ENCODE measurements around the gene ACTG2. TPM values are rescaled to one million over a fixed set of nuclear protein-coding genes. Genes with fewer than 3 reads are reported as not detected.

ACTG2 gene
- not detected for total RNA-seq

- Mint-ChIP-seq H3K27ac (peak within 1 kb of the TSS; percentile 11), H3K4me3 (no peak within 1 kb of the TSS), H3K36me3 (ENCODE audit: low read depth) (no peaks in the 10 kb centered on the region), H3K27me3 (peaks cover 2% of the 10 kb centered on the region), H3K9me3 (no peaks in the 10 kb centered on the region), H3K4me1 (peaks cover 48% of the 10 kb centered on the region)
- ChIA-PET CTCF (interaction anchor here (1.0 to 1.7 kb wide), 3 partner anchors 10 to 20 kb away, joined by 3 to 4 read pairs (median 3); no protein-coding TSS in a partner anchor), POLR2A (no interaction called here)
- no peak for DNase-seq
Measured at GRCh38 chr2:73892631-73893329, at the start of gene ACTG2. TSS of gene ACTG2 (plus strand) at chr2:73893008. CDS start at chr2:73901312, 8,304 bp downstream.

DNA sequence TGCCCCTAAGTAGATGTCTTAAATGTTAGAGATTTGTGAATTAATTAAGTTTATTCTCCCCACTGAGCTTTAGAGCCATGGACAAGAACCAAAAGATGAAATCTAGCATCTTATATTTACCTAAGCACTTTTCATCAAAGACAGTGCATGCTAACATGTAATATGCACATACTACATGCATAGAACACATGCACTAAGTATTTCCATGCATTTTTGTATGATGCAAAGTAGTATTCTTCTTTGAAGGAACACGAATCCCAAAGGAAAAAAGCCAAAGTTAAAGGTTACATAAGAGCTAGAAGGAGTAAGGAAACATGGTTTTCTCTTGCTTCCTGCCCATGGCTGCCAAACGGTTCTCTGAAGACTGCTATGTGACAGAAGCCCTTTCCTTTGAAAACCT is 48.7 kb upstream of the ACTG2 start:
- Mint-ChIP-seq H3K27ac (peak overlapping the region; percentile 36), H3K4me1 (peaks cover 11% of the 10 kb centered on the region), H3K4me3 (no peak overlapping the region), H3K27me3 (no peaks in the 10 kb centered on the region), H3K9me3 (no peaks in the 10 kb centered on the region), H3K36me3 (ENCODE audit: low read depth) (peaks cover 49% of the 10 kb centered on the region)
- POLR2A ChIA-PET: no interaction called here
- CTCF ChIA-PET: interaction anchor here (0.9 to 1.4 kb wide), 2 partner anchors 10 to 303 kb away, joined by 3 to 4 read pairs; partner anchors contain the start of gene BOLA3
- no peak for DNase-seq

DNA sequence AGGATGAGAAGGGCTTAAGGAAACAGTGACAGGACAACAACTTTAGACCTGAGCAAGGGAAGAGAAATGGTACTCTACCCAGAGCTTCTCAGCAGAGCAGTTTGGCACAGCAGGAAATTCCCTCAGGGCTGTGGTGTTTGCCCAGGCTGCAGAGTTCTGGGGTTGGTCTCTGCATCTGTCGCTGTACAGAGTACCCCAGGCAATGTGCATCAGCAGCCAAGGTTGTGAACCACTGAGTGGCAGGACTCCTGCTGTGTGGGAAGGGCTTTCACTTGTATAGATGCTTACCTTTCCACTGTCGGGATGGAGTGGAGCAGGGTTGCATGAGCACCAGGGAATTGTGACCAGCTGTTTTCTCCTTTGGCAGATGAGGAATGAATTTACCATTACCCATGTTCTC is 42.8 kb upstream of the ACTG2 start:
- peaks cover 50% of the 10 kb centered on the region for H3K36me3 Mint-ChIP-seq (ENCODE audit: low read depth)
- DNase-seq: no peak
- H3K4me1 Mint-ChIP-seq: peaks cover 5% of the 10 kb centered on the region
- CTCF ChIA-PET: no interaction called here
- H3K27ac Mint-ChIP-seq: no peak overlapping the region
- H3K4me3 Mint-ChIP-seq: no peak overlapping the region
- H3K9me3 Mint-ChIP-seq: no peaks in the 10 kb centered on the region
- no peaks in the 10 kb centered on the region for H3K27me3 Mint-ChIP-seq
- POLR2A ChIA-PET: no interaction called here

DNA sequence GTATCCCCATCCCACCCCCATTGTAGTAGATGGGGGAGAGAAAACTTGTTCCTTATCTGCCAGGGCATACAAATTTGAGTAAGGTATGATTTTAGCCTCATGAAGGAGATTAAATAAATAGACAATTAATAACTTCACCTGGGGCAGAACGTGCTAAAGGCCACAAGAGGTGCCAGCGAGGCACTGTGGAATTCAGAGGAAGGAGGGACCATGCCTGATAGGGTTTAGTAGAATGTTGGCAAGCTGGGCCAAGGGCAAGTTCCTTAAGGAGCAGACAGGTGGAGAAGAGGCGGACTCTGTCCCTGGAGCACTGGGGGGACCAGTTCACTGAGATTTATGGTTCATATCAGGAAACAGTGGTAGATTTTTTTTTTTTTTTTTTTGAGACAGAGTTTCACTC is 41.5 kb upstream of the ACTG2 start:
- no peak overlapping the region for H3K4me3 Mint-ChIP-seq
- H3K9me3 Mint-ChIP-seq: peaks cover 2% of the 10 kb centered on the region
- peak; percentile 18 for DNase-seq
- H3K4me1 Mint-ChIP-seq: peaks cover 5% of the 10 kb centered on the region
- ChIA-PET CTCF (no interaction called here), POLR2A (no interaction called here)
- no peak overlapping the region for H3K27ac Mint-ChIP-seq
- peaks cover 53% of the 10 kb centered on the region for H3K36me3 Mint-ChIP-seq (ENCODE audit: low read depth)
- no peaks in the 10 kb centered on the region for H3K27me3 Mint-ChIP-seq

GRCh38 chr2:73852020-73852419 is 40.8 kb upstream of the ACTG2 start:
- H3K36me3 Mint-ChIP-seq (ENCODE audit: low read depth): peaks cover 55% of the 10 kb centered on the region
- peaks cover 3% of the 10 kb centered on the region for H3K9me3 Mint-ChIP-seq
- no peak overlapping the region for H3K27ac Mint-ChIP-seq
- no peaks in the 10 kb centered on the region for H3K27me3 Mint-ChIP-seq
- CTCF ChIA-PET: no interaction called here
- POLR2A ChIA-PET: no interaction called here
- no peak overlapping the region for H3K4me3 Mint-ChIP-seq
- DNase-seq: no peak
- peaks cover 5% of the 10 kb centered on the region for H3K4me1 Mint-ChIP-seq

DNA sequence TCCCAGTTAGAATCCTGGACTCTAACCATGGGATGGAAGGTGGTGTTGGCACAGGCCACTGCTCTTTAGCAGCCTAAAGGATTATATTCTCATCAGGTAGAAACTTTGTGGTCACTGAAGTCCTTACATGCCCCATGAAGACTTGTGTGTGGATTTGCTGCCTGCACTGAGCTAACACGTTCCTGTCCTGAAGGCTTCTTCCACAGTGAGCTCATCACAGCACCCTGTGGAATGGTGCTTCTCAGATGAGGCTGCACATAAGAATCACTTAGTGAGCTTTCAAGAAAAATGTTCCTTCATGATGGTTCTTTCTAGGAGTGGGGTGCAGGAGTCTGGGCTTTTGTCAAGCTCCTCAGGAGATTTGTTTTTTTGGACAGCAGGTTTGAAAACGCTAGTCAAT is 37.3 kb upstream of the ACTG2 start:
- H3K27me3 Mint-ChIP-seq: no peaks in the 10 kb centered on the region
- CTCF ChIA-PET: interaction anchor here (0.6 to 1.5 kb wide), 2 partner anchors 10 to 324 kb away, joined by 3 to 6 read pairs; no protein-coding TSS in a partner anchor
- no peak for DNase-seq
- peaks cover 55% of the 10 kb centered on the region for H3K36me3 Mint-ChIP-seq (ENCODE audit: low read depth)
- H3K4me1 Mint-ChIP-seq: peaks cover 19% of the 10 kb centered on the region
- H3K27ac Mint-ChIP-seq: no peak overlapping the region
- no peak overlapping the region for H3K4me3 Mint-ChIP-seq
- peaks cover 3% of the 10 kb centered on the region for H3K9me3 Mint-ChIP-seq
- POLR2A ChIA-PET: no interaction called here

- no peak for DNase-seq
- Mint-ChIP-seq H3K36me3 (ENCODE audit: low read depth) (peaks cover 55% of the 10 kb centered on the region), H3K27ac (no peak overlapping the region), H3K4me3 (no peak overlapping the region), H3K27me3 (no peaks in the 10 kb centered on the region), H3K9me3 (peaks cover 3% of the 10 kb centered on the region), H3K4me1 (peaks cover 16% of the 10 kb centered on the region)
- ChIA-PET POLR2A (no interaction called here), CTCF (interaction anchor here (1.5 kb wide), 1 partner anchor 9 kb away, joined by 6 read pairs; no protein-coding TSS in a partner anchor)
Measured at GRCh38 chr2:73856214-73856613, 36.6 kb upstream of the ACTG2 start.

GRCh38 chr2:73859721-73860586 is 32.9 kb upstream of the ACTG2 start:
- POLR2A ChIA-PET: no interaction called here
- Mint-ChIP-seq H3K9me3 (peaks cover 3% of the 10 kb centered on the region), H3K27me3 (no peaks in the 10 kb centered on the region), H3K4me3 (no peak overlapping the region), H3K27ac (no peak overlapping the region), H3K36me3 (ENCODE audit: low read depth) (peaks cover 70% of the 10 kb centered on the region), H3K4me1 (peaks cover 14% of the 10 kb centered on the region)
- CTCF ChIA-PET: no interaction called here
- DNase-seq: peak; percentile 8

- no peak for DNase-seq
- no peaks in the 10 kb centered on the region for H3K9me3 Mint-ChIP-seq
- POLR2A ChIA-PET: no interaction called here
- H3K27ac Mint-ChIP-seq: no peak overlapping the region
- no peak overlapping the region for H3K4me3 Mint-ChIP-seq
- peaks cover 14% of the 10 kb centered on the region for H3K4me1 Mint-ChIP-seq
- CTCF ChIA-PET: interaction anchor here (0.7 to 4.4 kb wide), 4 partner anchors 11 to 258 kb away, joined by 3 to 21 read pairs (median 6); no protein-coding TSS in a partner anchor
- peaks cover 55% of the 10 kb centered on the region for H3K36me3 Mint-ChIP-seq (ENCODE audit: low read depth)
- H3K27me3 Mint-ChIP-seq: no peaks in the 10 kb centered on the region
Measured at GRCh38 chr2:73862987-73863386, 29.8 kb upstream of the ACTG2 start.

DNA sequence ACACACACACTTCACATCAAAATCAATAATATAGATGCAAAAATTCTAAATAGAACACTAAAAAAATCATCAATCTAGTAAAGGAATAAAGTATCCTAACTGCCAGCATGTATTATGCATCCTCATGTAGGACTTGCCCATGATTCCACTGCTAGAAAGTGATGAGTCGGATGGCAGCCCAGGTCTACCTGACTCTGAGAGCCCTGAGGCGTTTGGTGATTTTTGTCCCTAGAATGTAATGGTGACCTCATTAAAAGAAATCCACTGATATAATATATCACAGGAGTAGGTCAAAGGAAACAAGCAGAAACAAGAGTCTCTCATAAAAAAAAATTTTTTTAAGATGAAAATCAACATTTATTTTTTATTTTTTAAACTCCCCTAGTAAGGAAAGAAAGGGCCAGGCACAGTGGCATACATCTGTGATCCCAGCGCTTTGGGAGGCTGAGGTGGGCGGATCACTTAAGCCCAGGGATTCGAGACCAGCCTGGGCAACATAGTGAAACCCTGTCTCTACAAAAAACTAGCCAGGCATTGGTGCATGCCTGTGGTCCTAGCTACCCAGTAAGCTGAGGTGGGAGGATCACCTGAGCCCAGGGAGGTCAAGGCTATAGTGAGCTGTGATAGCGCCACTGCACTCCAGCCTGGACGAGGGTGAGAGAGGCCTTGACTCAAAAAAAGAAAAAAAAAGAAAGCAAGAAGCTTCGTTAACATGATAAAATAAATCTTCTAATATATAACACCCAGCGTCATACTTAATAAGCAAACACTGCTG is 24.4 kb upstream of the ACTG2 start:
- CTCF ChIA-PET: interaction anchor here (0.7 to 1.3 kb wide), 2 partner anchors 91 to 252 kb away, joined by 3 to 4 read pairs; no protein-coding TSS in a partner anchor
- Mint-ChIP-seq H3K27ac (no peak overlapping the region), H3K4me1 (no peaks in the 10 kb centered on the region), H3K9me3 (no peaks in the 10 kb centered on the region), H3K4me3 (no peak overlapping the region), H3K36me3 (ENCODE audit: low read depth) (peaks cover 28% of the 10 kb centered on the region), H3K27me3 (no peaks in the 10 kb centered on the region)
- DNase-seq: no peak
- POLR2A ChIA-PET: no interaction called here

GRCh38 chr2:73870084-73870483 is 22.7 kb upstream of the ACTG2 start:
- Mint-ChIP-seq H3K9me3 (no peaks in the 10 kb centered on the region), H3K36me3 (ENCODE audit: low read depth) (peaks cover 12% of the 10 kb centered on the region), H3K4me1 (no peaks in the 10 kb centered on the region), H3K27me3 (no peaks in the 10 kb centered on the region), H3K27ac (no peak overlapping the region), H3K4me3 (no peak overlapping the region)
- CTCF ChIA-PET: interaction anchor here (1.0 kb wide), 1 partner anchor 13 kb away, joined by 3 read pairs; no protein-coding TSS in a partner anchor
- POLR2A ChIA-PET: no interaction called here
- no peak for DNase-seq

DNA sequence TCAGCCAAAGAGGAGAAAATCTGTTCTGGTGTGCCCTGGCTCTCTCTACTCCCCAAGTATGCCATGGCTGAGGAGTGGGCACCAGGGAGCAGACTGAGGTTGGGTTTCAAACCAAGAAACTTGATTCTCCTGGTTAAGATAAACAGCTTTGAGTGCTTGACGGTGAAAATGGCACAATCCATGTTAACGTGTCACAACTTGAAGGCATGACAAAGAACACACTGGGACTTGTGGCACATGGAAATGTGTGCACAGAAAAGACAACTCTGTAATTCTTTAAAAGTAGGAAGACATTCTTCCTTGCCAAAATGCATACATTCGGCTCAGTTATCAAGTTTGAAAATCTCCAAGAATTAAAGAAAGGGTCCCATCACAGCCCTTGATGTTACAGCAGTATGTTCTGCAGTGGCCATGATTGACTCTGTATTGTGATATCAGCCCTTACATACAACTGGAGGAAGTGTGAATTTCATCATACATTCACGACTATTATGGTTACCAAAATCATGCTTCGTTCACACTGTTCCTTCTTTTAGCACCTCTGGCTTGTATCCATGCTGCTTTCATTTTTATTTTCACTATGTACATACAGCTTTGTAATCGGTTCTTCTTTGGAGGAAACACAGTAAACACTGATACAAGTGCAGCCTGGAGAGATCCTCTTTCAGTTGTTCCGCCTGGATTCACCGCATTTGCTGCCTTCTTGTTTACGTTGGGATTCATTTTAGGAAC is 15.6 kb upstream of the ACTG2 start:
- Mint-ChIP-seq H3K27ac (no peak overlapping the region), H3K4me3 (no peak overlapping the region), H3K27me3 (peaks cover 5% of the 10 kb centered on the region), H3K36me3 (ENCODE audit: low read depth) (no peaks in the 10 kb centered on the region), H3K4me1 (peaks cover 7% of the 10 kb centered on the region), H3K9me3 (no peaks in the 10 kb centered on the region)
- no peak for DNase-seq
- CTCF ChIA-PET: interaction anchor here (1.5 to 2.1 kb wide), 2 partner anchors 10 to 13 kb away, joined by 3 to 5 read pairs; no protein-coding TSS in a partner anchor
- POLR2A ChIA-PET: no interaction called here

Measured in activated CD4-positive, alpha-beta T cell treated with anti-CD3 and anti-CD28 coated beads, Interleukin-2, amount 10 ng/mL, durations not matched to agents 7 days and 5 days (primary cell).